Mucosa of rectum (tissue), 2 donors: Measurements from ENCODE around the gene ANGPTL4.
"Not testable (repeated sequence)": the region's sequence is repeated elsewhere in the genome, so short reads cannot be mapped to it uniquely, and the experiment has no call there.

Experiments used
- H3K27ac ChIP-seq, 2 donors: one replicate each; pipeline ENCODE4 v1.7.0; 2013; ENCODE audit warnings: inconsistent platforms in 2 of 2, low read depth in 2 of 2, low read length in 2 of 2
- H3K27me3 ChIP-seq, 2 donors: one replicate each; pipeline ENCODE4 v1.7.0; 2013; ENCODE audit warnings: low read length in 2 of 2; ENCODE audit not compliant: control insufficient read depth in 2 of 2, insufficient read depth in 2 of 2
- H3K36me3 ChIP-seq, 2 donors: one replicate each; pipeline ENCODE4 v1.7.0; 2013; ENCODE audit warnings: low read length in 2 of 2; ENCODE audit not compliant: control insufficient read depth in 2 of 2, insufficient read depth in 2 of 2
- H3K4me1 ChIP-seq, 2 donors: one replicate each; pipeline ENCODE4 v1.7.0; 2013; ENCODE audit warnings: low read length in 2 of 2, mild to moderate bottlenecking in 1 of 2; ENCODE audit not compliant: control insufficient read depth in 2 of 2, insufficient read depth in 2 of 2
- H3K4me3 ChIP-seq, 2 donors: one replicate each; pipeline ENCODE4 v1.7.0; 2013; ENCODE audit warnings: low read length in 2 of 2
- H3K9ac ChIP-seq, 2 donors: one replicate each; pipeline ENCODE4 v1.7.0; 2013; ENCODE audit warnings: low read length in 2 of 2, low read depth in 1 of 2, mild to moderate bottlenecking in 1 of 2
- H3K9me3 ChIP-seq, 2 donors: one replicate each; pipeline ENCODE4 v1.7.0; 2013; ENCODE audit warnings: low read length in 2 of 2; ENCODE audit not compliant: control insufficient read depth in 2 of 2
- donor health status: healthy.
- donor health status: Normal muscosa, but diverticular disease.

ANGPTL4 gene

GRCh38 chr19:8376373-8376974 is 12.5 kb downstream of the ANGPTL4 start:
- not testable (repeated sequence) for H3K4me1 ChIP-seq, H3K9ac ChIP-seq, H3K36me3 ChIP-seq, H3K27ac ChIP-seq, H3K9me3 ChIP-seq, H3K27me3 ChIP-seq, H3K4me3 ChIP-seq

DNA sequence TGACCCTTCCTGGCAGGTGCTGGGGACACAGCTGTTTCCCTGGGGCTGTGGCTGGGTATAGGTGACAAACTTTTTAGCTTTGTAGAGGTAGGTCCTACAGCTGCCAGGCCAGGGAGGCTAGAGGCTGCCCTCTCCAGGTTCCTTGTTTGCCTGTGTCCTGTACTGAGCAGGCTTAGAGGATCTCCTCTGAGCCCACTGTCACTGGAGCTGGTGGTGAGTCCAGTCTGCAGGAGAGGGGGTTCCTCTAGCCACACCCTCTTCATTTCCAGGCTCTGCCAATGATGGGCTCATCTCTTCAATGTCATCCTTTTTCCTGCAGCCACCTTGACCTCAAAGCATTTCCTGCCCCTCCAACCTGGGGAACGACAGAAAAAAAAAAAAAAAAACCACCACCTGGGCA is 13.6 kb downstream of the ANGPTL4 start:
- H3K9me3 ChIP-seq = no peaks in the 10 kb centered on the region
- no peaks in the 10 kb centered on the region for H3K27me3 ChIP-seq
- H3K4me3 ChIP-seq = no peak overlapping the region
- H3K9ac ChIP-seq = no peak overlapping the region
- H3K27ac ChIP-seq = no peak overlapping the region
- H3K36me3 ChIP-seq = peaks cover 0 to 3% of the 10 kb centered on the region in 2 donors
- H3K4me1 ChIP-seq = peaks cover 0 to 3% of the 10 kb centered on the region in 2 donors

- H3K36me3 ChIP-seq, H3K27me3 ChIP-seq, H3K4me3 ChIP-seq, H3K4me1 ChIP-seq, H3K9ac ChIP-seq, H3K9me3 ChIP-seq, H3K27ac ChIP-seq: not testable (repeated sequence)
These were observed 15.4 kb downstream of the ANGPTL4 start for GRCh38 chr19:8379156-8379891.

DNA sequence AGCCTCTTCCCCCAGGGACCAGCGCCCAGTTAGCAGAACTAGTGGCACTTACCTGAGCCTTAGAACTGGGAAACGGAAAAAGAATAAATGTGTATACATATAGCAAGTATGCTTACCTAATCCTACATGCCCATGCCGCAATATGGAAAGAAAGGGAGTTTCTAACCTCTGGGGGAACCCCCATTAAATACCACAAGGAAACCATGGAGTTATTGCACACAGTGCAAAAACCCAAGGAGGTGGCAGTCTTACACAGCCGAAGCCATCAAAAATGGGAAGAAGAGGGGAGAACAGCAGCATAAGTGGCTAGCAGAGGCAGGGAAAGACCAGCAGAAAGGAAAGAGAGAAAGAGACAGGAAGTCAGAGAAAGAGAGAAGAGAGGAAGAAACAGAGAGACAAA is 20.6 kb downstream of the ANGPTL4 start:
- not testable (repeated sequence) for H3K27me3 ChIP-seq, H3K27ac ChIP-seq, H3K4me1 ChIP-seq, H3K9me3 ChIP-seq, H3K4me3 ChIP-seq, H3K36me3 ChIP-seq, H3K9ac ChIP-seq

GRCh38 chr19:8385103-8385502 is 21.1 kb downstream of the ANGPTL4 start:
- H3K4me3 ChIP-seq, H3K9me3 ChIP-seq, H3K27ac ChIP-seq, H3K27me3 ChIP-seq, H3K9ac ChIP-seq, H3K4me1 ChIP-seq, H3K36me3 ChIP-seq: not testable (repeated sequence)

- H3K36me3 ChIP-seq, H3K27ac ChIP-seq, H3K9ac ChIP-seq, H3K9me3 ChIP-seq, H3K27me3 ChIP-seq, H3K4me1 ChIP-seq, H3K4me3 ChIP-seq: not testable (repeated sequence)
These were observed 21.6 kb downstream of the ANGPTL4 start for GRCh38 chr19:8385566-8385965.

DNA sequence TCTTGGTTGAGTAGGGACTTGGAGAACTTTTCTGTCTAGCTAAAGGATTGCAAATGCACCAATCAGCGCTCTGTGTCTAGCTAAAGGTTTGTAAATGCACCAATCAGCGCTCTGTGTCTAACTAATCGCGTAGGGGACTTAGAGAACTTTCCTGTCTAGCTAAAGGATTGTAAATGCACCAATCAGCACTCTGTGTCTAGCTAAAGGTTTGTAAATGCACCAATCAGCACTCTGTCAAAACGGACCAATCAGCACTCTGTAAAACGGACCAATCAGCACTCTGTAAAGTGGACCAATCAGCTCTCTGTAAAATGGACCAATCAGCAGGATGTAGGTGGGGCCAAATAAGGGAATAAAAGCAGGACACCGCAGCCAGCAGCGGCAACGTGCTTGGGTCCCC is 22.5 kb downstream of the ANGPTL4 start:
- peaks cover 5 to 10% of the 10 kb centered on the region in 2 donors for H3K4me1 ChIP-seq
- H3K27me3 ChIP-seq, H3K36me3 ChIP-seq, H3K9me3 ChIP-seq, H3K27ac ChIP-seq, H3K9ac ChIP-seq, H3K4me3 ChIP-seq: not testable (repeated sequence)

GRCh38 chr19:8386990-8387389 is 23.0 kb downstream of the ANGPTL4 start:
- Histone ChIP-seq H3K9me3 (no peaks in the 10 kb centered on the region), H3K27me3 (no peaks in the 10 kb centered on the region), H3K4me1 (peaks cover 11 to 14% of the 10 kb centered on the region in 2 donors), H3K4me3 (no peak overlapping the region), H3K9ac (no peak overlapping the region), H3K36me3 (no peaks in the 10 kb centered on the region), H3K27ac (no peak overlapping the region)

DNA sequence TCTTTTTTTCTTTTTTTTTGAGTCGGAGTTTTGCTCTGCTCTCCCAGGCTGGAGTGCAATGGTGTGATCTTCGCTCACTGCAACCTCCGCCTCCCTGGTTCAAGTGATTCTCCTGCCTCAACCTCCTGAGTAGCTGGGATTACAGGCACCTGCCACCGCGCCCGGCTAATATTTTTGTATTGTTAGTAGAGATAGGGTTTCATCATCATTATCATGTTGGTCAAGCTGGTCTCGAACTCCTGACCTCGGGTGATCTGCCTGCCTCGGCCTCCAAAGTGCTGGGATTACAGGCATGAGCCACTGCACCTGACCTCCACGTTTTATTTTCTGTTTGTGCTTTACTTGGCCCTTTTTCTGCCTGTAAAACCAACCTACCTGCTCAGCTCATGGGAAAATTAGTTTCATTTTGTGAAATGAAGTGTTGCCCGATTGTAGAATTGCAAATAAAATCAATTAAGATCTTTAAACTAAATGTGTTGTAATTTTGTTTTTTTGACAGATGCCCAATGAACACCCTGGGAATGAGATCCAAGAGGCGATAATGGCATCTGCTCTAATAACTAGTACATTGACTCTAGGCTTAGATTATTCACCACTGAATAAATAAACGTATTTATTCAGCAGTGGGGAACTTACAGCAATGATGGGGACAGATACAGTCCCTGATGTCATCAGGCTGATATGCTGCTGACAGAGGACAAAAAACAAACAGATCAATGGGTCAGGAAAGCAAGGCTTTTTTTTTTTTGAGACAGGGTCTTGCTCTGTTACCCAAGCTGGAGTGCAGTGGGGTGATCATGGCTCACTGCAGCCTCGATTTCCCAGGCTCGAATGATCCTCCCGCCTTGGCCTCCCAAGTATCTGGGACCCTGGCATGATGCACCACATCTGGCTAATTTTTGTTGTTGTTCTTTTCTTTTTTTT is 24.0 kb downstream of the ANGPTL4 start:
- Histone ChIP-seq H3K4me3 (no peak overlapping the region), H3K27ac (no peak overlapping the region), H3K4me1 (peaks cover 12 to 14% of the 10 kb centered on the region in 2 donors), H3K9ac (no peak overlapping the region), H3K9me3 (no peaks in the 10 kb centered on the region), H3K36me3 (no peaks in the 10 kb centered on the region), H3K27me3 (no peaks in the 10 kb centered on the region)

DNA sequence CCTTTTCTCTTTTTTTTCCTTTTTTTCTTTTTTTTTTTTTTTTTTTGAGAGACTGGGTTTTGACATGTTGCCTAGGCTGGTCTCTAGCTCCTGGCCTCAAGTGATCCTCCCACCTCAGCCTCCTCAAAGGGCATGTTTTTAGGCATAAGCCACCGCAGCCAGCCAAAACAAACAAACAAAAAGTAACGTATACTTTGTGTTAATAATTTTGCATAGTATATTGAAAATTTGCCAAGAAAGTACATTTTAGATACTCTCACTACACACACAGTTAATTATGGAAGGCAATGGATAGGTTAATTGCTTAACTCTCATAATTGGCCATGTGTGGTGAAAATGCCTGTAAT is 24.6 kb downstream of the ANGPTL4 start:
- H3K27me3 ChIP-seq = no peaks in the 10 kb centered on the region
- no peak overlapping the region for H3K4me3 ChIP-seq
- no peaks in the 10 kb centered on the region for H3K9me3 ChIP-seq
- no peaks in the 10 kb centered on the region for H3K36me3 ChIP-seq
- no peak overlapping the region for H3K27ac ChIP-seq
- no peak overlapping the region for H3K9ac ChIP-seq
- peaks cover 14 to 17% of the 10 kb centered on the region in 2 donors for H3K4me1 ChIP-seq
